Measurements from ENCODE around the gene JMJD1C. TPM values are rescaled to one million over a fixed set of nuclear protein-coding genes. Genes with fewer than 3 reads are reported as not detected.
A peak's percentile ranks its signal among the peaks of the same experiment; 100 is the strongest.

The JMJD1C gene
- total and polyA plus RNA-seq, 10 of the 15 experiments (the other 5 are each of a cell fraction or from before 2014, with no cell fraction given), result 31.2 to 83.3 (median 49.5) TPM

DNA sequence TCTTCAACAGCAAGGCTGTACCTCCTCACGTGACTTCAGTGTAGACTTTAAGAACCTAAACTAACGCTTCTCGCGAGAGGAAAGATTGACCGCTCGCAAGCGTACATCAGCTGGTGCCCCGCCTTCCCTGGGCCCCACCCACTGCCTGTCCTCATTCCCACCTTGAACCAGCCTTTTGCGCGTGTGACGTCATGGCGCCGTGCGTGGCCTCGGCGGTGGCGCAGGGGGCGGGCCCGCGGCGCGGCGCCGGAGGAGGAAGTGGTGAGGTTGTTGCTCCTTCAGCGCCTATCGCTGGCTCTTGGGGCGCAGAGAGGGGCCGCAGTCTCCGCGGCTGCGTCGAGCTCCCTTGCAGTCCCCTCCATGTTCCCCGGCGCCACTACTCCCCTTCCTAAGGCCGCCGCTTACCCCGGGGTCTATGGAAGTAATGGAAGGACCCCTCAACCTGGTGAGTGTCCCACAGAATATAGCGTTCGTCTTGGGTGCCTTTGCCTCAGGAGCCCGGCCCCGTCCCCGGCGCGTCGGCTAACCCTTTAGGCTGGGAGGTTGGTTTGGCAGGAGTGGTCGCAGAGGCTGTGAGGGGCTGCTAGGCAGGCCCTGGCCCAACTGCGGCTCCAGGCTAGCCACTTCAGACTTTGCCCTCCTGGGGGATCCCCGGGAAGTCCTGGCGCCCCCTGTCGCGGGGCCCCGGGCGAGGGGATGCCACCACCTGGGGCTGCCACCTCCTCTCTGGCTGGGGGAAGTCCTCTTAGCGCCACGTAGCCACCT lies 332.5 kb downstream of the JMJD1C start, which contains the start of gene NRBF2 (continued):
- TF ChIP-seq BCL3 (IDR thresholded peaks at IDR 0.05; ENCODE audit: borderline replicate concordance, insufficient read depth, low read depth, low read length, poor library complexity, severe bottlenecking), result peak; percentile 31
- peak; percentile 97 for TF ChIP-seq ATF7 (IDR thresholded peaks at IDR 0.05; ENCODE audit: low read depth)
- no peak for TF ChIP-seq JUND (IDR thresholded peaks at IDR 0.05; ENCODE audit: low read depth, low read length)
- 0 out of 2 replicates have a peak, but pooled peaks have one; percentile 52 for TF ChIP-seq NR2F1 (conservative IDR thresholded peaks at IDR 0.05)
- 0 out of 2 replicates have a peak, but pooled peaks have one; percentile 55 for TF ChIP-seq TCF3 (IDR thresholded peaks at IDR 0.05; ENCODE audit: borderline replicate concordance, insufficient read depth, low read depth, low read length)
- no peak for TF ChIP-seq SP1 (IDR thresholded peaks at IDR 0.05; ENCODE audit: low read depth, low read length)
- peak; percentile 93 to 96 for TF ChIP-seq BHLHE40 (IDR thresholded peaks at IDR 0.05; ENCODE audit: borderline replicate concordance in 1 of 2, low read depth in 2 of 2, low read length in 1 of 2)
- peak in 1 of 2 experiments; percentile 97; a peak in 1 of 3 replicates for TF ChIP-seq EGR1 (IDR thresholded peaks at IDR 0.05; ENCODE audit: borderline replicate concordance in 1 of 2, low read depth in 2 of 2, low read length in 2 of 2)
- peak in 1 of 2 experiments; percentile 74; a peak in 2 of 4 replicates for TF ChIP-seq ETV6 (conservative IDR thresholded peaks at IDR 0.05 in 1 of 2, IDR thresholded peaks at IDR 0.05 in 1 of 2; ENCODE audit: borderline replicate concordance in 1 of 2, low read depth in 1 of 2)
- TF ChIP-seq RAD21 (IDR thresholded peaks at IDR 0.05; ENCODE audit: insufficient read depth, low read depth, low read length), result no peak
- TF ChIP-seq IRF3 (IDR thresholded peaks at IDR 0.05), result no peak
- no peak for TF ChIP-seq ZNF622 (IDR thresholded peaks at IDR 0.05)
- TF ChIP-seq SUPT20H (IDR thresholded peaks at IDR 0.05; ENCODE audit: borderline replicate concordance, control insufficient read depth, low read depth, low read length), result no peak
- peak; percentile 51 for TF ChIP-seq SMAD1 (IDR thresholded peaks at IDR 0.05; ENCODE audit: low read depth, partially characterized antibody)
- peak; percentile 78; the same call in 1 of the 2 replicates for TF ChIP-seq ZNF217 (IDR thresholded peaks at IDR 0.05)
- TF ChIP-seq, protein P1, sequence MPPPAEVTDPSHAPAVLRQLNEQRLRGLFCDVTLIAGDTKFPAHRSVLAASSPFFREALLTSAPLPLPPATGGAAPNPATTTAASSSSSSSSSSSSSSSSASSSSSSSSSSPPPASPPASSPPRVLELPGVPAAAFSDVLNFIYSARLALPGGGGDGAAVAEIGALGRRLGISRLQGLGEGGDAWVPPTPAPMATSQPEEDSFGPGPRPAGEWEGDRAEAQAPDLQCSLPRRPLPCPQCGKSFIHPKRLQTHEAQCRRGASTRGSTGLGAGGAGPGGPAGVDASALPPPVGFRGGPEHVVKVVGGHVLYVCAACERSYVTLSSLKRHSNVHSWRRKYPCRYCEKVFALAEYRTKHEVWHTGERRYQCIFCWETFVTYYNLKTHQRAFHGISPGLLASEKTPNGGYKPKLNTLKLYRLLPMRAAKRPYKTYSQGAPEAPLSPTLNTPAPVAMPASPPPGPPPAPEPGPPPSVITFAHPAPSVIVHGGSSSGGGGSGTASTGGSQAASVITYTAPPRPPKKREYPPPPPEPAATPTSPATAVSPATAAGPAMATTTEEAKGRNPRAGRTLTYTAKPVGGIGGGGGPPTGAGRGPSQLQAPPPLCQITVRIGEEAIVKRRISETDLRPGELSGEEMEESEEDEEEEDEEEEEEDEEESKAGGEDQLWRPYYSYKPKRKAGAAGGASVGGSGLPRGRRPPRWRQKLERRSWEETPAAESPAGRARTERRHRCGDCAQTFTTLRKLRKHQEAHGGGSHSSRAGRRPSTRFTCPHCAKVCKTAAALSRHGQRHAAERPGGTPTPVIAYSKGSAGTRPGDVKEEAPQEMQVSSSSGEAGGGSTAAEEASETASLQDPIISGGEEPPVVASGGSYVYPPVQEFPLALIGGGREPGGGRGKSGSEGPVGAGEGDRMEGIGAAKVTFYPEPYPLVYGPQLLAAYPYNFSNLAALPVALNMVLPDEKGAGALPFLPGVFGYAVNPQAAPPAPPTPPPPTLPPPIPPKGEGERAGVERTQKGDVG (CRISPR knock-in tag; IDR thresholded peaks at IDR 0.05), result no peak
- TF ChIP-seq NR2C1 (IDR thresholded peaks at IDR 0.05), result no peak
- 0 out of 2 replicates have a peak, but pooled peaks have one; percentile 32 for TF ChIP-seq ELK1 (IDR thresholded peaks at IDR 0.05; ENCODE audit: low read depth, low read length)
- TF ChIP-seq KDM1A (IDR thresholded peaks at IDR 0.05; ENCODE audit: borderline replicate concordance), result no peak
- peak; percentile 77 for TF ChIP-seq NBN (IDR thresholded peaks at IDR 0.05)

Measured in GM12878 (cell line).